SK-N-SH treated with all-trans-retinoic acid at 6 μM for 48 hours (cell line): ENCODE data around the gene NKD2.

ENCODE experiments used
- ATAC-seq: fragments of 200-7000 bp; cut with Tn5 transposase; 3 replicates; pipeline ENCODE4 v1.9.1; 2020; ENCODE audit warnings: mild to moderate bottlenecking, moderate library complexity
- CREB5 ChIP-seq: fragments of 250-450 bp; sonication (Bioruptor Pico); IDR thresholded peaks from 2 replicates; pipeline ENCODE4 v1.5.1; 2020; ENCODE audit warnings: low read depth, mild to moderate bottlenecking, moderate library complexity
- ESRRG ChIP-seq: fragments of 250-450 bp; sonication (Bioruptor Pico); IDR thresholded peaks from 2 replicates; pipeline ENCODE4 v1.6.1; 2021; ENCODE audit warnings: mild to moderate bottlenecking
- GLIS3 ChIP-seq: fragments of 250-450 bp; sonication (Bioruptor Pico); IDR thresholded peaks from 2 replicates; pipeline ENCODE4 v1.5.0; 2020; ENCODE audit warnings: mild to moderate bottlenecking, moderate library complexity
- ISL1 ChIP-seq: fragments of 250-450 bp; sonication (Bioruptor Pico); IDR thresholded peaks from 2 replicates; pipeline ENCODE4 v2.1.2; 2022; ENCODE audit warnings: mild to moderate bottlenecking, moderate library complexity
- PATZ1 ChIP-seq: fragments of 250-450 bp; sonication (Bioruptor Pico); IDR thresholded peaks from 2 replicates; pipeline ENCODE4 v1.8.0; 2020; ENCODE audit warnings: mild to moderate bottlenecking, moderate library complexity, borderline replicate concordance
- PPARA ChIP-seq: fragments of 250-450 bp; sonication (Bioruptor Pico); IDR thresholded peaks from 2 replicates; pipeline ENCODE4 v1.5.0; 2020; ENCODE audit warnings: mild to moderate bottlenecking, borderline replicate concordance
- RARB ChIP-seq: fragments of 250-450 bp; sonication (Bioruptor Pico); IDR thresholded peaks from 2 replicates; pipeline ENCODE4 v1.8.0; 2021; ENCODE audit warnings: mild to moderate bottlenecking, moderate library complexity
- SNAI2 ChIP-seq: fragments of 250-450 bp; sonication (Bioruptor Pico); IDR thresholded peaks from 2 replicates; pipeline ENCODE4 v1.5.0; 2020; ENCODE audit warnings: mild to moderate bottlenecking, moderate library complexity
- TOX ChIP-seq: fragments of 250-450 bp; sonication (Bioruptor Pico); IDR thresholded peaks from 2 replicates; pipeline ENCODE4 v1.8.0; 2021; ENCODE audit warnings: mild to moderate bottlenecking, moderate library complexity, borderline replicate concordance
- TSHZ2 ChIP-seq: fragments of 250-450 bp; sonication (Bioruptor Pico); IDR thresholded peaks from 2 replicates; pipeline ENCODE4 v1.5.0; 2020; ENCODE audit warnings: mild to moderate bottlenecking, moderate library complexity
- ZC3H10 ChIP-seq: fragments of 250-450 bp; sonication (Bioruptor Pico); IDR thresholded peaks from 2 replicates; pipeline ENCODE4 v1.5.1; 2021; ENCODE audit warnings: mild to moderate bottlenecking, moderate library complexity
- ZFP3 ChIP-seq: fragments of 250-450 bp; sonication (Bioruptor Pico); IDR thresholded peaks from 2 replicates; pipeline ENCODE4 v1.5.0; 2020; ENCODE audit warnings: mild to moderate bottlenecking, moderate library complexity
- ZFP30 ChIP-seq: fragments of 450-650 bp; formaldehyde crosslinking; IDR thresholded peaks from 2 replicates; pipeline ENCODE4 v1.5.0; 2022; ENCODE audit warnings: mild to moderate bottlenecking, moderate library complexity
- ZNF565 ChIP-seq: fragments of 450-650 bp; formaldehyde crosslinking; conservative IDR thresholded peaks from 2 replicates; pipeline ENCODE4 v1.5.0; 2020; ENCODE audit warnings: low read depth, mild to moderate bottlenecking, moderate library complexity
- ZNF70 ChIP-seq: fragments of 450-650 bp; formaldehyde crosslinking; IDR thresholded peaks from 2 replicates; pipeline ENCODE4 v1.5.0; 2020; ENCODE audit warnings: mild to moderate bottlenecking, moderate library complexity
- ZNF8 ChIP-seq: fragments of 450-650 bp; formaldehyde crosslinking; IDR thresholded peaks from 2 replicates; pipeline ENCODE4 v1.5.0; 2020; ENCODE audit warnings: mild to moderate bottlenecking, moderate library complexity

Gene NKD2

GRCh38 chr5:997001-997474, 11.6 kb upstream of the NKD2 start:
- TF ChIP-seq ZFP3 (CRISPR knock-in tag) (no peak), ZC3H10 (CRISPR knock-in tag) (no peak), PATZ1 (CRISPR knock-in tag) (no peak), GLIS3 (no peak), RARB (no peak), ZFP30 (CRISPR knock-in tag) (no peak), ZNF70 (CRISPR knock-in tag) (no peak), ISL1 (CRISPR knock-in tag) (no peak), TOX (CRISPR knock-in tag) (no peak), TSHZ2 (CRISPR knock-in tag) (no peak)
- TF ChIP-seq, all 23 proteins: peak for 0
- peak; percentile 43; the same call in 2 of the 3 replicates for ATAC-seq

GRCh38 chr5:997711-998110, 10.9 kb upstream of the NKD2 start:
- ATAC-seq, result no peak
- TF ChIP-seq ZNF8 (CRISPR knock-in tag), result no peak
- no peak for TF ChIP-seq TSHZ2 (CRISPR knock-in tag)

GRCh38 chr5:998246-999031, 10.2 kb upstream of the NKD2 start:
- ATAC-seq, result no peak
- TF ChIP-seq GLIS3 (no peak), ZNF8 (CRISPR knock-in tag) (no peak), PATZ1 (CRISPR knock-in tag) (no peak), SNAI2 (no peak), PPARA (CRISPR knock-in tag) (no peak), ZNF70 (CRISPR knock-in tag) (no peak), ZFP3 (CRISPR knock-in tag) (no peak), ESRRG (CRISPR knock-in tag) (no peak), ZNF565 (CRISPR knock-in tag) (no peak), CREB5 (CRISPR knock-in tag) (no peak), TOX (CRISPR knock-in tag) (no peak), ZC3H10 (CRISPR knock-in tag) (no peak)
- TF ChIP-seq, all 23 proteins: peak for 0
